HEK293T (cell line): ENCODE measurements around the gene ZDHHC18.

ENCODE experiments used
- CTCF ChIA-PET: fragments of 350-600 bp; formaldehyde crosslinking; extraction: SDS; loops from one replicate; lab custom pipeline; 2021; ENCODE audit warnings: antibody characterized with exemption, inconsistent platforms; lab: Yijun Ruan, JAX
- POLR2A ChIA-PET: fragments of 350-600 bp; formaldehyde crosslinking; extraction: SDS; loops from one replicate; lab custom pipeline; 2020; ENCODE audit warnings: antibody characterized with exemption, inconsistent platforms; lab: Yijun Ruan, JAX
- DNase-seq: peaks from one replicate; pipeline ENCODE4 v3.0.0; 2012; ENCODE audit warnings: mixed read lengths; ENCODE audit errors: extremely low spot score
- ARNT ChIP-seq: fragments of 450-650 bp; IDR thresholded peaks from 2 replicates; pipeline ENCODE4 v1.6.1; 2017; ENCODE audit warnings: mild to moderate bottlenecking
- BHLHE40 ChIP-seq: fragments of 450-650 bp; IDR thresholded peaks from 2 replicates; pipeline ENCODE4 v1.6.1; 2016; ENCODE audit warnings: mild to moderate bottlenecking, moderate library complexity, borderline replicate concordance
- CTBP1 ChIP-seq: fragments of 450-650 bp; IDR thresholded peaks from 2 replicates; pipeline ENCODE4 v1.6.1; 2016; ENCODE audit warnings: borderline replicate concordance
- ELF4 ChIP-seq: fragments of 450-650 bp; IDR thresholded peaks from 2 replicates; pipeline ENCODE4 v1.6.1; 2017; ENCODE audit warnings: antibody characterized with exemption
- FOXA1 ChIP-seq: fragments of 450-650 bp; IDR thresholded peaks from 2 replicates; pipeline ENCODE4 v1.6.1; 2016; ENCODE audit warnings: mild to moderate bottlenecking
- FOXK2 ChIP-seq: fragments of 450-650 bp; IDR thresholded peaks from 2 replicates; pipeline ENCODE4 v1.6.1; 2016; ENCODE audit warnings: mild to moderate bottlenecking
- FOXM1 ChIP-seq: fragments of 450-650 bp; IDR thresholded peaks from 2 replicates; pipeline ENCODE4 v1.6.1; 2017; ENCODE audit warnings: mild to moderate bottlenecking, borderline replicate concordance
- HDGF ChIP-seq: fragments of 450-650 bp; IDR thresholded peaks from 2 replicates; pipeline ENCODE4 v1.6.1; 2017; ENCODE audit warnings: antibody characterized with exemption, borderline replicate concordance
- L3MBTL2 ChIP-seq: fragments of 450-650 bp; conservative IDR thresholded peaks from 2 replicates; pipeline ENCODE4 v1.6.1; 2016; ENCODE audit warnings: mild to moderate bottlenecking
- LEF1 ChIP-seq: fragments of 450-650 bp; IDR thresholded peaks from 2 replicates; pipeline ENCODE4 v1.6.1; 2017; ENCODE audit warnings: mild to moderate bottlenecking, borderline replicate concordance
- NFRKB ChIP-seq: fragments of 450-650 bp; IDR thresholded peaks from 2 replicates; pipeline ENCODE4 v1.6.1; 2016; ENCODE audit warnings: mild to moderate bottlenecking, moderate library complexity
- SP1 ChIP-seq: fragments of 450-650 bp; IDR thresholded peaks from 2 replicates; pipeline ENCODE4 v1.6.1; 2017
- SUZ12 ChIP-seq: fragments of 450-650 bp; IDR thresholded peaks from 2 replicates; pipeline ENCODE4 v1.6.1; 2016; ENCODE audit warnings: mild to moderate bottlenecking
- TARDBP ChIP-seq: fragments of 450-650 bp; IDR thresholded peaks from 2 replicates; pipeline ENCODE4 v1.6.1; 2016
- ZNF384 ChIP-seq: fragments of 450-650 bp; IDR thresholded peaks from 2 replicates; pipeline ENCODE4 v1.6.1; 2016
- TF ChIP-seq, protein P1 (sequence below): fragments of 450-650 bp; IDR thresholded peaks from 2 replicates; pipeline ENCODE4 v1.6.1; 2016

Gene ZDHHC18

DNA sequence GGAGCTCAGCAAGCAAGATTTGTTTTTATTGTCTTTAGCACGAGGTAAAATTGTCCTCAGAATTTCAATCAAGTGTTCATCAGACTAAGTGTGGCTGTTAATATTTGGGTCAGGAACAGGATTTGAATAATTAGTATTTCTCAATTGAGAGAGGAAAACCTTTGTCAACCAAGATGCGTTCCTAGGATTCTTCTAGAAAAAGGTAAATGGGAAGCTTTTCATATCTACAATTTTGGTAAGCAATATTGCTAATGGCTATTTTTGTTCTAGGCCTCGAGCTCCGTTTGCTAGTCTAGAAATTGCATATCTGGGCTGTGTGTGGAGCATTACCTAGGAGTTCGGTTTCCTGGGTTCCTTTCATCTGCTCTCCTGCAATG is 42.9 kb upstream of the ZDHHC18 start:
- ChIA-PET POLR2A (interaction anchor here (1.0 to 7.7 kb wide), 5 partner anchors 79 to 283 kb away, joined by 3 to 100 read pairs (median 7); no protein-coding TSS in a partner anchor), CTCF (interaction anchor here (1.0 to 1.2 kb wide), 2 partner anchors 182 to 366 kb away, joined by 3 read pairs; no protein-coding TSS in a partner anchor)
- DNase-seq, result no peak
- no peak for TF ChIP-seq ZNF384
- TF ChIP-seq ELF4, result no peak
- TF ChIP-seq L3MBTL2, result no peak
- TF ChIP-seq, protein P1, sequence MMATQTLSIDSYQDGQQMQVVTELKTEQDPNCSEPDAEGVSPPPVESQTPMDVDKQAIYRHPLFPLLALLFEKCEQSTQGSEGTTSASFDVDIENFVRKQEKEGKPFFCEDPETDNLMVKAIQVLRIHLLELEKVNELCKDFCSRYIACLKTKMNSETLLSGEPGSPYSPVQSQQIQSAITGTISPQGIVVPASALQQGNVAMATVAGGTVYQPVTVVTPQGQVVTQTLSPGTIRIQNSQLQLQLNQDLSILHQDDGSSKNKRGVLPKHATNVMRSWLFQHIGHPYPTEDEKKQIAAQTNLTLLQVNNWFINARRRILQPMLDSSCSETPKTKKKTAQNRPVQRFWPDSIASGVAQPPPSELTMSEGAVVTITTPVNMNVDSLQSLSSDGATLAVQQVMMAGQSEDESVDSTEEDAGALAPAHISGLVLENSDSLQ, result no peak
- TF ChIP-seq HDGF, result no peak
- TF ChIP-seq BHLHE40, result no peak
- TF ChIP-seq TARDBP, result no peak
- no peak for TF ChIP-seq ARNT
- no peak for TF ChIP-seq SUZ12
- no peak for TF ChIP-seq SP1
- no peak for TF ChIP-seq CTBP1
- no peak for TF ChIP-seq FOXA1
- TF ChIP-seq LEF1, result no peak
- no peak for TF ChIP-seq NFRKB
- no peak for TF ChIP-seq FOXK2

DNA sequence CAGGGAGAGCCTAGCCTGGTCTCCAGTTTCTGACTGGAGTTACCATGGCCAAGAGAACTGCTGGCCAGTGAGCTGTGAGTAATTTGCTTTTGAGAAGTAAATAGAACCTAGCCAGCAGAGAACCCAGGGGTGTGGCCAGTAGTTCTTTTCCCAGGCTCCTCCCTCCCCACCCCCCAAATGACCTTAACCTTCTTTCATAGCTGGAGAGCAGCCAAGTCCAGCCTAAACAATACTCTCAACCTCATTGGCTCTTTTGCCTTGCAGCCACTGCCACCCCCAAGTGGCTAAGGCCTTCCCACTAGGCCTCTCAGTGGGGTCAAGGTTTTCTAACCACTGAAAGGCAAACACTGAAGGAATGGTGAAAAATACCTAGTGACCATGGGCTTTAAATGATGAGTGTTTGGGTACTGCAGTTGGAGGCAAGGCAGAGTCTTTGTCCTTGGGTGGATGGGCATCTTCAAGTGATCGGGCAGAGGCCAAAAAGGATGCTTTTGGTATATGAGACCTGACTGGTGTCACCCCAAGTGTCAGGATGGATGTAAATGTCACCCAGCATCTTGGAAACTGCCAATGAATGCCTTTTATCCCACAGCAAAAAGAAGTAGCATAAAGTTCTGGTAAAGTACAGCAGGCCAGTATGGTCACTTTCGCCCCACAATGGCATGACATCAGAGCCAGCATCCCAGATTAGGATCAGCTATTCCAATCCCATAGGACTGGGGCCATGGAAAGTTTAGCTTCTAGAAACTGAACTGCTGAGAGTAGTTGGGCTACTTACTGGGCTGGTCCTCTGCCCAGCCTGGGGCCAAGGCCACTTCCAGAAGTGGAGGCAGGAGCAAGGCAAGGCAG is 42.2 kb upstream of the ZDHHC18 start:
- POLR2A ChIA-PET, result interaction anchor here (0.7 to 7.7 kb wide), 7 partner anchors 80 to 283 kb away, joined by 3 to 100 read pairs (median 7); no protein-coding TSS in a partner anchor
- CTCF ChIA-PET, result interaction anchor here (1.0 to 1.2 kb wide), 2 partner anchors 182 to 367 kb away, joined by 3 read pairs; no protein-coding TSS in a partner anchor
- TF ChIP-seq FOXA1 (no peak), ELF4 (no peak), LEF1 (no peak), SUZ12 (no peak), NFRKB (no peak), CTBP1 (no peak)
- TF ChIP-seq, protein P1, result no peak
- peak; percentile 49 for DNase-seq

DNA sequence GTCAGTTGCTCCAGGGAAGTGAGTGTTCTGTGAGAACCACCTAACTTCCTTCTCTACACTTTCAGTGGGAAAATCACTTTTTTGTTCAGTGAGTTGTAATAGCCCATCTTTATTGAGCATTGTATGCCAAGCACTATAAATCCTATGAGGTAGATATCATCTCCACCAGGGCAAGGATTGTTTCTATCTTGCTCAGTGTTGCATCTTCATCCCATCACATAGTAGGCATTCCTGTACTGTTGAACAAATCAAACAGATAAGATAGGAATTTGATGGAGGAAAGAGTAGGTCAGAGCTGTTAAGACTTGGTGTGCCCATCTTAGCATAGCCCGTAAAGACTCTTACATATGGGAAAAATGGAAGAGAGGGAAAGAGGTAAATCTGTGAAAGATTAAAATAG is 41.6 kb upstream of the ZDHHC18 start:
- no peak for DNase-seq
- TF ChIP-seq FOXK2 (no peak), HDGF (no peak), FOXM1 (no peak), L3MBTL2 (no peak), ARNT (no peak), CTBP1 (no peak), FOXA1 (no peak), NFRKB (no peak), SUZ12 (no peak), ZNF384 (no peak), SP1 (no peak), LEF1 (no peak), ELF4 (no peak), TARDBP (no peak), BHLHE40 (no peak)
- TF ChIP-seq, protein P1, result no peak
- CTCF ChIA-PET, result interaction anchor here (1.2 kb wide), 1 partner anchor 368 kb away, joined by 3 read pairs; no protein-coding TSS in a partner anchor
- POLR2A ChIA-PET, result interaction anchor here (0.7 to 7.7 kb wide), 4 partner anchors 80 to 92 kb away, joined by 3 to 100 read pairs (median 8); no protein-coding TSS in a partner anchor

DNA sequence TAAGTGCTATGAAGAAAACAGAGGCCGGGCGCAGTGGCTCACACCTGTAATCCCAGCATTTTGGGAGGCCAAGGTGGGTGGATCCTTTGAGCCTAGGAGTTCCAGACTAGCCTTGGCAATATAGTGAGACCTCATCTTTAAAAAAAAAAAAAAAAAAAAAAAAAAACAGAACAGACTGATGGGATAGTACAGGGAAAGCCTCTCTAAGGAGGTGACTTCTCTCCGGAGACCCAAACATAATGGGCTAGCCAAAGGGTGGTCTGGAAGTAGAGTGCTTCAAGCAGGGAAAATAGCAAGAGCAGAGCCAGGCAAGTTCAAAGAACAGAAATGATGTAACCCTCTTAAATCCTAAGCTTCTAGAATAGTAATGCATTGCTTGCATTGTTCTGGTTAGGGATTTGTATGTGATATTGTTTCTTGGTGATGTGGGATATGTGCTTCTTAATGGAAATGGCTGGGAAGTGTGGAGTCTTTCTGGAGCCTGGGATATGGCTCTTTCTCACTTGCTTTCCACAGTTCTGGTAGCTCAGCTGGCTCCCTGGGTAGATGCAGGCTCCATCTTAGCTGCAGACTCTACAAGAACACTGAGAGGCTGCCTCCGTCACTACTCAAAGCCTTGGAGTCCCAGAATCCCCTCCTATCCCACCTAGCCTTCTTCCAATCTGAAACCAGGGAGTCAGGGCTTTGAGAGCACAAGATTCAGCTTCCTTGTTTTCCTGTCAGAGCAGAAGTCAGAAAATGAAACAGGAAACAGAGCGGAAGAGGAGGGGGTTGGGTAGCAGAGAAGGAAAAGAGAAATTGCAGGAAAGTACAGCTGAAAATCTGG is 40.7 kb upstream of the ZDHHC18 start:
- TF ChIP-seq FOXK2 (no peak), FOXA1 (no peak), L3MBTL2 (no peak), HDGF (no peak), TARDBP (no peak), LEF1 (no peak), FOXM1 (no peak)
- no peak for DNase-seq
- ChIA-PET CTCF (interaction anchor here (0.8 to 1.0 kb wide), 4 partner anchors 41 to 184 kb away, joined by 3 to 4 read pairs (median 4); partner anchors contain the start of gene ZDHHC18), POLR2A (interaction anchor here (0.5 to 7.7 kb wide), 10 partner anchors 9 to 114 kb away, joined by 3 to 100 read pairs (median 4); partner anchors contain the start of gene ZDHHC18)
